H9 (cell line): ENCODE results near the gene HTATIP2. TPM values are rescaled to one million over a fixed set of nuclear protein-coding genes. Genes with fewer than 3 reads are reported as not detected.
A peak's percentile ranks its signal among the peaks of the same experiment; 100 is the strongest.

Source experiments
- DNase-seq: peaks from one replicate; pipeline ENCODE4 v3.0.0-alpha.2; 2017
- H2AFZ ChIP-seq: one replicate; pipeline ENCODE4 v1.6.1; 2013; ENCODE audit warnings: mild to moderate bottlenecking, low read length, control low read depth, moderate library complexity
- H2AK5ac ChIP-seq: 2 replicates; pipeline ENCODE4 v1.6.1; 2013; ENCODE audit warnings: low read length, control low read depth, mixed read lengths; ENCODE audit not compliant: insufficient read length
- H2BK120ac ChIP-seq: one replicate; pipeline ENCODE4 v1.6.1; 2013; ENCODE audit warnings: low read depth, mild to moderate bottlenecking, low read length, control low read depth, inconsistent platforms; ENCODE audit not compliant: poor library complexity, severe bottlenecking
- H2BK12ac ChIP-seq: 2 replicates; pipeline ENCODE4 v1.6.1; 2013; ENCODE audit warnings: low read length, control low read depth, mixed read lengths, low read depth; ENCODE audit not compliant: insufficient read length
- H2BK15ac ChIP-seq: 2 replicates; pipeline ENCODE4 v1.6.1; 2013; ENCODE audit warnings: low read depth, low read length, control low read depth
- H2BK20ac ChIP-seq: one replicate; pipeline ENCODE4 v1.6.1; 2013; ENCODE audit warnings: low read depth, mild to moderate bottlenecking, low read length, control low read depth, inconsistent platforms; ENCODE audit not compliant: poor library complexity, severe bottlenecking
- H2BK5ac ChIP-seq: 2 replicates; pipeline ENCODE4 v1.6.1; 2013; ENCODE audit warnings: low read length, control low read depth, mixed read lengths; ENCODE audit not compliant: insufficient read length
- H3K14ac ChIP-seq: 2 replicates; pipeline ENCODE4 v1.6.1; 2013; ENCODE audit warnings: low read length, control low read depth; ENCODE audit not compliant: insufficient read depth
- H3K18ac ChIP-seq: 2 replicates; pipeline ENCODE4 v1.6.1; 2013; ENCODE audit warnings: low read depth, mild to moderate bottlenecking, mixed read lengths, low read length, control low read depth; ENCODE audit not compliant: insufficient read length
- H3K23ac ChIP-seq: 2 replicates; pipeline ENCODE4 v1.6.1; 2013; ENCODE audit warnings: low read length, control low read depth, mixed read lengths, low read depth; ENCODE audit not compliant: insufficient read length
- H3K23me2 ChIP-seq: 2 replicates; pipeline ENCODE4 v1.6.1; 2013; ENCODE audit warnings: low read depth, mild to moderate bottlenecking, mixed read lengths, low read length, control low read depth; ENCODE audit not compliant: insufficient read length, poor library complexity, severe bottlenecking
- H3K27ac ChIP-seq: 2 replicates; pipeline ENCODE4 v1.5.1; 2013; ENCODE audit warnings: low read length, control low read depth, mixed read lengths, low read depth; ENCODE audit not compliant: insufficient read length
- H3K27me3 ChIP-seq: 2 replicates; pipeline ENCODE4 v1.6.1; 2013; ENCODE audit warnings: low read length, control low read depth, inconsistent platforms; ENCODE audit not compliant: insufficient read depth
- H3K4ac ChIP-seq: 2 replicates; pipeline ENCODE4 v1.6.1; 2013; ENCODE audit warnings: low read depth, mild to moderate bottlenecking, control low read depth, inconsistent platforms, low read length, moderate library complexity
- H3K4me1 ChIP-seq: 2 replicates; pipeline ENCODE4 v1.6.1; 2013; ENCODE audit warnings: low read length, control low read depth, inconsistent platforms; ENCODE audit not compliant: insufficient read depth
- H3K4me2 ChIP-seq: 2 replicates; pipeline ENCODE4 v1.6.1; 2013; ENCODE audit warnings: low read length, control low read depth, mixed read lengths; ENCODE audit not compliant: insufficient read length, insufficient read depth
- H3K56ac ChIP-seq: 2 replicates; pipeline ENCODE4 v1.6.1; 2013; ENCODE audit warnings: low read depth, mild to moderate bottlenecking, mixed read lengths, low read length, control low read depth; ENCODE audit not compliant: insufficient read length
- H3K79me1 ChIP-seq: 2 replicates; pipeline ENCODE4 v1.6.1; 2013; ENCODE audit warnings: low read depth, mild to moderate bottlenecking, moderate library complexity, low read length, control low read depth, inconsistent platforms; ENCODE audit not compliant: insufficient read depth, poor library complexity, severe bottlenecking
- H3K79me2 ChIP-seq: 2 replicates; pipeline ENCODE4 v1.6.1; 2013; ENCODE audit warnings: low read length, control low read depth, inconsistent platforms; ENCODE audit not compliant: insufficient read depth
- H3K9ac ChIP-seq: 2 replicates; pipeline ENCODE4 v1.6.1; 2013; ENCODE audit warnings: low read length, control low read depth, mixed read lengths; ENCODE audit not compliant: insufficient read length; ENCODE audit errors: extremely low read depth
- H3K9me3 ChIP-seq: one replicate; pipeline ENCODE4 v1.6.1; 2013; ENCODE audit warnings: low read depth, low read length, inconsistent platforms; ENCODE audit not compliant: control insufficient read depth
- H3T11ph ChIP-seq: one replicate; pipeline ENCODE4 v1.6.1; 2013; ENCODE audit warnings: mild to moderate bottlenecking, low read length, control low read depth, inconsistent platforms
- H4K20me1 ChIP-seq: one replicate; pipeline ENCODE4 v1.6.1; 2013; ENCODE audit not compliant: control insufficient read depth, insufficient read length, insufficient read depth
- H4K5ac ChIP-seq: 2 replicates; pipeline ENCODE4 v1.6.1; 2013; ENCODE audit warnings: low read depth, mild to moderate bottlenecking, mixed read lengths, low read length, control low read depth; ENCODE audit not compliant: insufficient read length
- H4K8ac ChIP-seq: replicated peaks from 2 replicates; pipeline ENCODE4 v1.6.1; 2013; ENCODE audit warnings: low read length, control low read depth, mixed read lengths, low read depth; ENCODE audit not compliant: insufficient read length
- H4K91ac ChIP-seq: 2 replicates; pipeline ENCODE4 v1.6.1; 2013; ENCODE audit warnings: low read depth, mild to moderate bottlenecking, moderate library complexity, mixed read lengths, low read length, control low read depth; ENCODE audit not compliant: insufficient read length
- H3K27ac Mint-ChIP-seq, 3 experiments: 2 replicates in 2 of 3; 3 replicates in 1 of 3; pipeline ENCODE4 v1.8.0; 2020 to 2021; ENCODE audit warnings: mixed read lengths in 3 of 3, mild to moderate bottlenecking in 1 of 3, moderate library complexity in 1 of 3
- H3K27me3 Mint-ChIP-seq: 2 replicates; pipeline ENCODE4 v1.8.0; 2021; ENCODE audit warnings: low read depth, mild to moderate bottlenecking, moderate library complexity, mixed read lengths
- H3K36me3 Mint-ChIP-seq, 3 experiments: 2 replicates in 2 of 3; 3 replicates in 1 of 3; pipeline ENCODE4 v1.8.0; 2020 to 2021; ENCODE audit warnings: low read depth in 3 of 3, mixed read lengths in 3 of 3; ENCODE audit not compliant: insufficient read depth in 1 of 3
- H3K4me1 Mint-ChIP-seq, 2 experiments: 2 replicates each; pipeline ENCODE4 v1.8.0; 2020; ENCODE audit warnings: mixed read lengths in 2 of 2
- H3K4me3 Mint-ChIP-seq, 2 experiments: 2 replicates in 1 of 2; 3 replicates in 1 of 2; pipeline ENCODE4 v1.8.0; 2020 to 2021; ENCODE audit warnings: mild to moderate bottlenecking in 2 of 2, mixed read lengths in 2 of 2, moderate library complexity in 1 of 2
- H3K9me3 Mint-ChIP-seq, 2 experiments: 2 replicates in 1 of 2; 3 replicates in 1 of 2; pipeline ENCODE4 v1.8.0; 2020; ENCODE audit warnings: mild to moderate bottlenecking in 2 of 2, mixed read lengths in 2 of 2, moderate library complexity in 1 of 2
- WGBS: extraction: QIAGEN DNeasy Blood & Tissue Kit; methylation state at CpG from one replicate; pipeline ENCODE4 v1.1.7; 2013; ENCODE audit warnings: missing lambda C conversion rate, low lambda C conversion rate, mixed read lengths; ENCODE audit not compliant: insufficient read length; ENCODE audit errors: extremely low coverage; 5-methylcytosine and 5-hydroxymethylcytosine counted together
- total RNA-seq: library from RNA; stranded (reverse); gene quantifications from 2 replicates; pipeline ENCODE4 v1.2.1, GENCODE V29; 2021
- TF ChIP-seq, protein P1 (sequence below): fragments of 200-600 bp; sonication (generic); conservative IDR thresholded peaks from 3 replicates; pipeline ENCODE4 v1.8.0; 2021; ENCODE audit warnings: antibody characterized with exemption, mild to moderate bottlenecking

HTATIP2 gene
- total RNA-seq, 1 experiment from 2014 or later: 32.8 TPM

DNA sequence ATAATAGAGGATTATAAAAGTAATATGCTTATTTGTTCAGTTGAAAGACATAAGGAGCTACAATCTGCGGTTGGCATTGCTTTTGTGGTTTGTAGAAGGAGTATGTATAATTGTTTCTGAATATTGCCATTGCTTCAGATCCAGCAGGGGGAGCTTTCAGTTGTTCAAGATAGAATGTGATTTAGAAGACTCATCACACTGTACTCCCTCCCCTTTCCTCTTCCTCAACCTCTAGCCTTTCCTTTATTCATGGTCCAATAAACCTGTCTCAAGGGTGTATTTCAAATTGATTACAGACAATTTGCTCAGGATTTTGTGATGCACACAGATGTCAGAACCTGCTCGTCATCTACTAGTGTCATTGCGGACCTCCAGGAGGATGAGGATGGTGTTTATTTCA is 33.8 kb downstream of the HTATIP2 start:
- H3K56ac ChIP-seq: no peak overlapping the region
- no peaks in the 10 kb centered on the region for H3K4me1 ChIP-seq
- H2BK120ac ChIP-seq: no peak overlapping the region
- no peaks in the 10 kb centered on the region for H3K9me3 ChIP-seq
- WGBS: no CpG with 5 or more reads among the region's 3 CpGs
- H3K18ac ChIP-seq: no peak overlapping the region
- H3K79me2 ChIP-seq: no peaks in the 10 kb centered on the region
- Mint-ChIP-seq H3K4me3 (no peak overlapping the region), H3K27me3 (no peaks in the 10 kb centered on the region), H3K4me1 (no peaks in the 10 kb centered on the region), H3K36me3 (peaks cover 21 to 57% (median 29%) of the 10 kb centered on the region in 3 experiments; a peak in 6 of 7 replicates), H3K27ac (no peak overlapping the region), H3K9me3 (no peaks in the 10 kb centered on the region)
- no peak overlapping the region for H4K8ac ChIP-seq
- no peak overlapping the region for H3K27ac ChIP-seq
- no peak overlapping the region for H3T11ph ChIP-seq
- no peak overlapping the region for H3K14ac ChIP-seq
- no peak overlapping the region for H2BK20ac ChIP-seq
- no peaks in the 10 kb centered on the region for H3K79me1 ChIP-seq
- no peak overlapping the region for H2AFZ ChIP-seq
- no peak overlapping the region for H4K5ac ChIP-seq
- DNase-seq: no peak
- H2BK15ac ChIP-seq: no peak overlapping the region
- H3K4me2 ChIP-seq: no peak overlapping the region
- H3K23me2 ChIP-seq: no peaks in the 10 kb centered on the region
- H2BK12ac ChIP-seq: no peak overlapping the region
- no peak overlapping the region for H2AK5ac ChIP-seq
- no peaks in the 10 kb centered on the region for H4K20me1 ChIP-seq
- H3K9ac ChIP-seq: no peak overlapping the region
- no peaks in the 10 kb centered on the region for H3K27me3 ChIP-seq
- no peak overlapping the region for H3K4ac ChIP-seq
- TF ChIP-seq, protein P1, sequence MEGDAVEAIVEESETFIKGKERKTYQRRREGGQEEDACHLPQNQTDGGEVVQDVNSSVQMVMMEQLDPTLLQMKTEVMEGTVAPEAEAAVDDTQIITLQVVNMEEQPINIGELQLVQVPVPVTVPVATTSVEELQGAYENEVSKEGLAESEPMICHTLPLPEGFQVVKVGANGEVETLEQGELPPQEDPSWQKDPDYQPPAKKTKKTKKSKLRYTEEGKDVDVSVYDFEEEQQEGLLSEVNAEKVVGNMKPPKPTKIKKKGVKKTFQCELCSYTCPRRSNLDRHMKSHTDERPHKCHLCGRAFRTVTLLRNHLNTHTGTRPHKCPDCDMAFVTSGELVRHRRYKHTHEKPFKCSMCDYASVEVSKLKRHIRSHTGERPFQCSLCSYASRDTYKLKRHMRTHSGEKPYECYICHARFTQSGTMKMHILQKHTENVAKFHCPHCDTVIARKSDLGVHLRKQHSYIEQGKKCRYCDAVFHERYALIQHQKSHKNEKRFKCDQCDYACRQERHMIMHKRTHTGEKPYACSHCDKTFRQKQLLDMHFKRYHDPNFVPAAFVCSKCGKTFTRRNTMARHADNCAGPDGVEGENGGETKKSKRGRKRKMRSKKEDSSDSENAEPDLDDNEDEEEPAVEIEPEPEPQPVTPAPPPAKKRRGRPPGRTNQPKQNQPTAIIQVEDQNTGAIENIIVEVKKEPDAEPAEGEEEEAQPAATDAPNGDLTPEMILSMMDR: peak; percentile 72
- H4K91ac ChIP-seq: no peak overlapping the region
- no peak overlapping the region for H2BK5ac ChIP-seq
- no peak overlapping the region for H3K23ac ChIP-seq
